CD4-positive, alpha-beta memory T cell (primary cell): ENCODE results near the gene GRID1. TPM values are rescaled to one million over a fixed set of nuclear protein-coding genes. Genes with fewer than 3 reads are reported as not detected.

ENCODE experiments used
- CTCF ChIA-PET: fragments of 350-600 bp; sonication (Branson Sonifier 250); formaldehyde crosslinking; loops from one replicate; lab custom pipeline; 2021; ENCODE audit warnings: inconsistent platforms; ENCODE audit not compliant: partially characterized antibody; lab: Charles Lee
- POLR2A ChIA-PET: fragments of 350-600 bp; sonication (Branson Sonifier 250); formaldehyde crosslinking; loops from one replicate; lab custom pipeline; 2021; ENCODE audit not compliant: partially characterized antibody; lab: Charles Lee
- DNase-seq, 5 donors: peaks; one replicate each; pipeline versions ENCODE4 v3.0.0 to v3.0.0-alpha.2; 2020 to 2022; ENCODE audit warnings: mixed read lengths in 1 of 5
- H3K27ac ChIP-seq: one replicate; pipeline ENCODE4 v1.7.0; 2013; ENCODE audit warnings: low read depth, low read length
- H3K27me3 ChIP-seq: 2 replicates; pipeline ENCODE4 v1.7.0; 2013; ENCODE audit warnings: mild to moderate bottlenecking, low read length, moderate library complexity; ENCODE audit not compliant: insufficient read depth
- H3K36me3 ChIP-seq: 2 replicates; pipeline ENCODE4 v1.7.0; 2013; ENCODE audit warnings: mild to moderate bottlenecking, low read length, moderate library complexity; ENCODE audit not compliant: insufficient read depth
- H3K4me1 ChIP-seq: 2 replicates; pipeline ENCODE4 v1.7.0; 2013; ENCODE audit warnings: mild to moderate bottlenecking, low read length, moderate library complexity; ENCODE audit not compliant: insufficient read depth
- H3K4me3 ChIP-seq, 2 donors: one replicate each; pipeline ENCODE4 v1.7.0; 2013; ENCODE audit warnings: low read length in 2 of 2, mild to moderate bottlenecking in 1 of 2
- H3K9me3 ChIP-seq, 2 donors: one replicate each; pipeline ENCODE4 v1.7.0; 2013; ENCODE audit warnings: low read length in 2 of 2, control low read depth in 1 of 2; ENCODE audit not compliant: control insufficient read depth in 1 of 2
- H3K27ac Mint-ChIP-seq, 7 donors: one replicate each; pipeline ENCODE4 v1.8.0; 2020 to 2021; ENCODE audit warnings: mixed read lengths in 7 of 7, mild to moderate bottlenecking in 6 of 7, inconsistent platforms in 3 of 7, moderate library complexity in 3 of 7
- H3K27me3 Mint-ChIP-seq, 2 donors: one replicate each; pipeline ENCODE4 v1.8.0; 2020 to 2021; ENCODE audit warnings: mixed read lengths in 2 of 2
- H3K36me3 Mint-ChIP-seq, 2 donors: one replicate each; pipeline ENCODE4 v1.8.0; 2020 to 2021; ENCODE audit warnings: mixed read lengths in 2 of 2, inconsistent platforms in 1 of 2, mild to moderate bottlenecking in 1 of 2
- H3K4me1 Mint-ChIP-seq, 4 donors: one replicate each; pipeline ENCODE4 v1.8.0; 2020 to 2021; ENCODE audit warnings: mixed read lengths in 4 of 4, mild to moderate bottlenecking in 1 of 4
- H3K4me3 Mint-ChIP-seq, 8 donors: one replicate each; pipeline ENCODE4 v1.8.0; 2020 to 2021; ENCODE audit warnings: mixed read lengths in 8 of 8, mild to moderate bottlenecking in 7 of 8, moderate library complexity in 6 of 8, inconsistent platforms in 3 of 8
- H3K9me3 Mint-ChIP-seq, 8 donors: one replicate each; pipeline ENCODE4 v1.8.0; 2020 to 2021; ENCODE audit warnings: mixed read lengths in 8 of 8, mild to moderate bottlenecking in 5 of 8, inconsistent platforms in 3 of 8, moderate library complexity in 1 of 8
- intact Hi-C: fragments of 100-400 bp; cut with micrococcal nuclease; formaldehyde crosslinking; loops from one replicate; pipeline ENCODE4 v1.15.1; 2023
- polyA plus RNA-seq, 2 donors: library from polyadenylated mRNA; unstranded; fragments of 300-500 nt; fragmentation: Illumina TruSeq; gene quantifications; one replicate each; pipeline ENCODE4 v1.2.3, GENCODE V29; 2021
- total RNA-seq, 2 experiments: library from RNA; stranded (reverse); gene quantifications; one replicate each; pipeline ENCODE4 v1.2.3, GENCODE V29; 2021

The GRID1 gene
- total and polyA plus RNA-seq, 4 experiments from 2014 or later: not detected

DNA sequence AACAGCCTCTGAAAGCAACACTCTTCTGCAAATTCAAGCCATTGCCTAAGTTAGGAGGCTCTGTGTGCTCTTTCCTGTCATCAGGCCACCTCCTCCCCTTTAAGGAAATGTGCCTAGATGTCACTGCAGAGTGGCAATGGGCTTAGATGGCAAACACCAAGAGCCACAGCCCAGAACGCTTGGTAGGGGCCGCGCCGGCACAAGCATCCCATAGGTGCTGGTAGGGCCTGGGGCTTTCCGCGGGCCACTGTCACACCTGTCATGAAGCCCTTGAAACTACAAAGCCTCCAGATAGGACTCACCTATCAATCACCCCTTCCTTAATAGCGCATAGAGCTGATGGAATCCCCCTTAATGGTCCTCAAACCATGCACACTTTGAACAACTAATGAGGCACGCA is 299.9 kb downstream of the GRID1 start:
- H3K4me1 ChIP-seq: no peaks in the 10 kb centered on the region
- no peak overlapping the region for H3K27ac Mint-ChIP-seq

DNA sequence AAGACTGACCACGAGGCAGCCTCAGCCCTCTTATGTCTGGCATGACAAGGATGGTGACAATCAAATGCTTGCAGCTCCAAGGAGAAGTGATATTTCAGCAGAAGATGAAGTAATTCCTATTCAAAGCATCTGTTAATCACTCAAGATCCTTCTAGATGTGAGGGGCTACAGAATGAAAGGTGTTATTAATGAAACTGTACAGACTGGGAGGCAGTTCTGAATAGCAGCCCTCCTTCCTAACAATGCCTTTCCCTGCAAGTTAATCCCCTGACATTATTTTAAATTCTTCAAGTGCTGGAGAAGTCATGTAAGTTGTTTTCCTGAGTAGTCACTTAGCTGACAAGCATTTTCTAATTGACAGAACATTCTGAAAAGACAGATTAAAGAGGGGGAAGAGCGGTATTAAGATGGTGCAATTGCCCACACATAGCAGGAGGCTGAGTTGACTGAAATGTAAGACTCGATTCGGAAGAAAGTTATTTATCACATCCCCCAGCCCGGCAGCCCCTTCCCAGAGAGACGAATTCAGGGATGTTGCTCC is 300.8 kb downstream of the GRID1 start:
- H3K9me3 ChIP-seq: no peaks in the 10 kb centered on the region
- intact Hi-C loops: no loop called here
- H3K4me1 ChIP-seq: no peaks in the 10 kb centered on the region
- H3K27ac ChIP-seq: no peak overlapping the region
- ChIA-PET CTCF (no interaction called here), POLR2A (no interaction called here)
- H3K4me1 Mint-ChIP-seq: no peaks in the 10 kb centered on the region
- H3K4me3 Mint-ChIP-seq: no peak overlapping the region
- H3K36me3 ChIP-seq: no peaks in the 10 kb centered on the region
- peaks cover 0 to 5% of the 10 kb centered on the region in 2 donors for H3K27me3 Mint-ChIP-seq
- no peak for DNase-seq
- H3K4me3 ChIP-seq: no peak overlapping the region
- no peaks in the 10 kb centered on the region for H3K27me3 ChIP-seq
- peaks cover 0 to 2% (median 0%) of the 10 kb centered on the region in 8 donors for H3K9me3 Mint-ChIP-seq
- no peaks in the 10 kb centered on the region for H3K36me3 Mint-ChIP-seq
- no peak overlapping the region for H3K27ac Mint-ChIP-seq

More for the DNA sequence above, 299.9 kb downstream of the GRID1 start:
- Histone ChIP-seq H3K27me3 (no peaks in the 10 kb centered on the region), H3K27ac (no peak overlapping the region), H3K4me3 (no peak overlapping the region), H3K9me3 (no peaks in the 10 kb centered on the region), H3K36me3 (no peaks in the 10 kb centered on the region)
- CTCF ChIA-PET: no interaction called here
- Mint-ChIP-seq H3K27me3 (peaks cover 0 to 5% of the 10 kb centered on the region in 2 donors), H3K36me3 (no peaks in the 10 kb centered on the region), H3K4me3 (no peak overlapping the region), H3K4me1 (no peaks in the 10 kb centered on the region), H3K9me3 (peaks cover 0 to 2% (median 0%) of the 10 kb centered on the region in 8 donors)
- POLR2A ChIA-PET: no interaction called here
- DNase-seq: no peak
- intact Hi-C loops: no loop called here

DNA sequence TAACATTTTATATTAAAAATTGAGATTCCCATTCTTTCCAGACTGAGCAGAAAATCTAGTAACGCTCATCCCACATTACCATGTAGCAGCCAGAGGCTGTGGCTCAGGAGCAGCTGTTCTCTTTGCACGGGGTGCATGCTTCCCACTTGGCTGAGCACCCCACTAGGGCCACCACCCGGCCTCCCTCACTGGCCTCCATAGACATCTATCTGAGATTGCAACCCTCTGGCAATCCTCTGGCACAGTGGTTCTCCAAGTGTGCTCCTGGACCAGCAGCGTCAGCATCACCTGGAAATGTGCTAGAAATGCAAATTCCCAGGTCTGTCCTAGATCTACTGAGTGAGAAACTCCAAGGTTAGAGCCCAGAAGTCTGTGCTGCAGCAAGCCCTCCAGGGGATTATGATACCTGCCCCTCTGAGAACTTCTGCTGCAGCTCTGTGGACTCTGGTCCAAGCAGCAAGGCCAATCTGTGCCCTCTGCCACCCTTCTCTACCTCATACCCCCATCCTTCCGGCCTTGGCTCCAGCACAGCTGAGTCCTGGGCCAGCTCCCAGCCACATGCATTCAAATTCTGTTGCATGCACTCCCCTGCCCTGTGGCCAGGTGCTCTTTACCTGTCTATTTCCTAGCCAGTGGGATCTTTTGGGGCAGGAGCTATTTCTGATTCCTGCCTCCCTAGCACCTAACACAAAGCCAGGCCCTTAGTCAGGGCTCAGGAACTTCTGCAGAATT is 301.5 kb downstream of the GRID1 start:
- Mint-ChIP-seq H3K9me3 (no peaks in the 10 kb centered on the region), H3K27ac (no peak overlapping the region), H3K4me3 (no peak overlapping the region), H3K4me1 (no peaks in the 10 kb centered on the region), H3K36me3 (no peaks in the 10 kb centered on the region), H3K27me3 (peaks cover 0 to 5% of the 10 kb centered on the region in 2 donors)
- ChIA-PET POLR2A (no interaction called here), CTCF (no interaction called here)
- Histone ChIP-seq H3K27me3 (no peaks in the 10 kb centered on the region), H3K4me3 (no peak overlapping the region), H3K27ac (no peak overlapping the region), H3K36me3 (no peaks in the 10 kb centered on the region), H3K9me3 (no peaks in the 10 kb centered on the region), H3K4me1 (no peaks in the 10 kb centered on the region)
- DNase-seq: no peak
- intact Hi-C loops: no loop called here

DNA sequence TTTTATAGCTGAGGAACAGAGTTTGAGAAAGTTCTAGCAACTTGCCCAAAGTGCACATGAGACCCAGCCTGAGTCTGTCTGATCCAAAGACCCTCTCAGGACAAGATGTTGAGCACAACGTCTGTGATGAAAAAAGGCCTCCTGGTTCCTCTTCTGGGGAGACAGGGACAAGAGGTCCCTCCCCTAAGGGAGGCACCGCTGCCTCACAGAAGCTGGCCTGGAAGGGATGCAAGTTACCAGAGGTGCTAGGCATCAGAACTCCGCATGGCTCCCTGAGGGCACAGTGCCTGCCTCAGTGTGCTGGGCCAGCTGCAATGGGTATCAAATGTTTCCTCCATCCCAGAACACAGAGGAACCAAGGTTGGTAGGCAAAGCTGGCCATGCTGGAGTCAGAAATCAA is 302.4 kb downstream of the GRID1 start:
- Histone ChIP-seq H3K27ac (no peak overlapping the region), H3K27me3 (no peaks in the 10 kb centered on the region), H3K4me3 (no peak overlapping the region), H3K9me3 (no peaks in the 10 kb centered on the region), H3K4me1 (no peaks in the 10 kb centered on the region), H3K36me3 (no peaks in the 10 kb centered on the region)
- ChIA-PET CTCF (no interaction called here), POLR2A (no interaction called here)
- no peaks in the 10 kb centered on the region for H3K9me3 Mint-ChIP-seq
- DNase-seq: no peak
- no peaks in the 10 kb centered on the region for H3K36me3 Mint-ChIP-seq
- no peak overlapping the region for H3K4me3 Mint-ChIP-seq
- intact Hi-C loops: no loop called here
- H3K27me3 Mint-ChIP-seq: peaks cover 0 to 5% of the 10 kb centered on the region in 2 donors
- H3K27ac Mint-ChIP-seq: no peak overlapping the region
- no peaks in the 10 kb centered on the region for H3K4me1 Mint-ChIP-seq

DNA sequence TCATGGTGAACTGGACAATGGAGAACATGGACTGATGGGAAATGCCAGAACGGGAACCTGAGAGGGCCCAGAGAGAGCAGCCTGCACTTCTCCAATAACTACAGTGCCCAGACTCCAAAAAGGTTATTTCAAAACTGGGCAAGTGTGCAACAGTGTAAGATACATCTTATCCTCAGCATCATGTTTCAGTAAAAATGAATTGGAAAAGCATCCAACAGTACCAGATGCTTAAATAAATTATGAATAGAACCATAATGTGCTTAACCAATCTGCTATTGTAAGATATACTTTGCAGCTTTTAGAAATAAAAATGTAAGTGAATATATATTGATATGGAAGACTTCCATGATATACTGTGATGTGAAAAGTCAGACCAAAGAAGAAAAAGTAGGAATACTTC is 303.3 kb downstream of the GRID1 start:
- Mint-ChIP-seq H3K4me3 (no peak overlapping the region), H3K36me3 (no peaks in the 10 kb centered on the region), H3K27me3 (peaks cover 4 to 8% of the 10 kb centered on the region in 2 donors), H3K4me1 (no peaks in the 10 kb centered on the region), H3K27ac (no peak overlapping the region), H3K9me3 (no peaks in the 10 kb centered on the region)
- ChIA-PET POLR2A (no interaction called here), CTCF (no interaction called here)
- no peak for DNase-seq
- Histone ChIP-seq H3K4me1 (no peaks in the 10 kb centered on the region), H3K9me3 (no peaks in the 10 kb centered on the region), H3K36me3 (no peaks in the 10 kb centered on the region), H3K27ac (no peak overlapping the region), H3K4me3 (no peak overlapping the region), H3K27me3 (no peaks in the 10 kb centered on the region)
- intact Hi-C loops: no loop called here

DNA sequence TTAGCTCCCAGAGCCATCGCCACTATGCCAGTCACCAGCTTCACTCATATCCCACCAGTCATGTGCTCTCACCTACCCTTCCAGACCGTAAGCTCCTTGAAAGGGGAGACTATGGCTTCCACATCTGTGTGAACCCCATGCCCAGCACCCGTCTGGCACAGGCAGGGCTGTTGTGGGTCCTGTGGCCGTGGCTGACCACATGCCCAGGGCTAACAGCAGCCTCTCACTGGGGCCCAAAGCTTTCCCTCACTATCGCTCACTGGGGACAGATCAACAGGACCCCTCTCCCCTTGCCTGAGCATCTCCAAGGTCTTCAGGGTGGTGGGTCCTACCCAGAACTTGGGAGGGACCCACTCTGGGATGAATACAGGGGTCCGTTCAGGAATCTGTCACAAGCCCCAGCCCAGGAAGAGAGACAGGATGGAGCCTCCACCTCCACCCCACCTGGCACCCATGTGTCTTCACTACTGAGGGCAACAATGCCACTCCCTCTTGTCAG is 303.9 kb downstream of the GRID1 start:
- no peak overlapping the region for H3K4me3 ChIP-seq
- H3K9me3 Mint-ChIP-seq: no peaks in the 10 kb centered on the region
- H3K4me1 Mint-ChIP-seq: no peaks in the 10 kb centered on the region
- no peak overlapping the region for H3K27ac ChIP-seq
- no peaks in the 10 kb centered on the region for H3K36me3 Mint-ChIP-seq
- no peak overlapping the region for H3K27ac Mint-ChIP-seq
- H3K4me3 Mint-ChIP-seq: no peak overlapping the region
- no peak for DNase-seq
- peaks cover 4 to 8% of the 10 kb centered on the region in 2 donors for H3K27me3 Mint-ChIP-seq
- H3K9me3 ChIP-seq: no peaks in the 10 kb centered on the region
- no peaks in the 10 kb centered on the region for H3K27me3 ChIP-seq
- intact Hi-C loops: no loop called here
- H3K36me3 ChIP-seq: no peaks in the 10 kb centered on the region
- ChIA-PET POLR2A (no interaction called here), CTCF (no interaction called here)
- H3K4me1 ChIP-seq: no peaks in the 10 kb centered on the region

DNA sequence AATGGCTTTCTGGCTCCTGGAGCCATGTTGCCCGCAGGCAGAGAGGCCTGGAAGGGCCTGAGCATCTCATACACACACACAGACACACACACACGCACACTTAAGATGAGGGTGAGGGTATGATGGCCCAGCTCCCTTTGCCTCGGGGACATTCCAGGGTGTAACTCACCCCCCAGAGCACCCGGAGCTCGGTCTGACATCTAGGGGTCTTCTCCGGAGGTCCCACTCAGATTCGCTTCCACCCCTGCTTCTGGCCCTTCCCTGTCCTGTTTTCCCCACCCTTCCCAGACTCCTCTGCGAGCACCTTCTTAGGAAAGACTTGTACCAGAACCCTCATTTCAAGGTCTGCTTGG is 304.4 kb downstream of the GRID1 start:
- Mint-ChIP-seq H3K27me3 (peaks cover 6 to 9% of the 10 kb centered on the region in 2 donors), H3K4me3 (no peak overlapping the region), H3K27ac (no peak overlapping the region), H3K4me1 (no peaks in the 10 kb centered on the region), H3K36me3 (no peaks in the 10 kb centered on the region), H3K9me3 (no peaks in the 10 kb centered on the region)
- ChIA-PET CTCF (no interaction called here), POLR2A (no interaction called here)
- H3K4me3 ChIP-seq: no peak overlapping the region
- DNase-seq: no peak
- H3K4me1 ChIP-seq: no peaks in the 10 kb centered on the region
- no peaks in the 10 kb centered on the region for H3K36me3 ChIP-seq
- no peak overlapping the region for H3K27ac ChIP-seq
- H3K27me3 ChIP-seq: no peaks in the 10 kb centered on the region
- no peaks in the 10 kb centered on the region for H3K9me3 ChIP-seq
- intact Hi-C loops: no loop called here
